Measurements from ENCODE around the gene TNXB. TPM values are rescaled to one million over a fixed set of nuclear protein-coding genes. Genes with fewer than 3 reads are reported as not detected.
"Not testable (repeated sequence)": the region's sequence is repeated elsewhere in the genome, so short reads cannot be mapped to it uniquely, and the experiment has no call there.

TNXB gene
- total RNA-seq, 1 experiment from 2014 or later = 2.7 TPM

DNA sequence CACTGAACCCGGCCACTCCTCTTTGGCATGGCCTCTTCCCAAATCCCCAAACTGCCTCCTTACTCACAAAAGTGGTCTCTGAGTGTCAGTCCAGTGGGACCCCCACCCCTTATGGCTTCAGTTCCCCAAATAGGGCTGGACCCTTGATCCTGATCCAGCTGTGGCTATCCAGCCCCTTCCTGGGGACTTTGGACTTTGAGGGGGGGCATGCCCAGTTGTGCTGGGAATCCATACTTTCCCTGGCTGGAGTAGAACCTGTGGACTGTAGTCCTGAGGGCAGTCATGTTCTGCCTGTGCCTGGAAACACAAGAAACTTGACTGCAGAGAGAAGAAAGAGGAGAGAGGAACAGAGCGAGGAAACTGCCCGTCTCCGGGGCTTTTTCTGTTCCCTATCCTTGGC lies 104.7 kb downstream of the TNXB start:
- CTCF ChIA-PET; H3K9me3 ChIP-seq; intact Hi-C loops (cut with micrococcal nuclease; ENCODE audit: unreplicated experiment): not testable (repeated sequence)

DNA sequence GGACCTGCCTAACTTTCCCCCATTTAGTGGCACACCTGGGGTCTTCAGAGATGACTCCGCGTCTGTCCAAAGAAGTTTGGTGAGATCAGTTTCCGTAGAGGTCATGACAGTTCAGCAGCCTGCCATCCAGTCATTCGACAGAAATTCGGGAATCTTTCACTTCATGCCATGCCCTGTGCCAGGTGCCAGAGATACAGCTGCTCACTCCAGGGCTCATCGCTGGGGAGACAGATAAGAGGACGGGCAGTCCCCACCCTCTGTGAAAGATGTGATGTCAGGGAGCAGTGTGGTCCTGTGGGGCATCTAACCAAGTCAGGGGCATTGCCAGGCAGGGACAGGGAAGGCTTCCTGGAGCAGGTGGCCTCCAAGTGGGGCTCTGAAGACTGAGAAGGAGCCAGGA lies 105.8 kb downstream of the TNXB start:
- CTCF ChIA-PET; H3K36me3 Mint-ChIP-seq (ENCODE audit: insufficient read depth, unreplicated experiment); intact Hi-C loops (cut with micrococcal nuclease; ENCODE audit: unreplicated experiment): not testable (repeated sequence)

More for the DNA sequence above, 104.7 kb downstream of the TNXB start:
- BruUV-seq (replicated peaks); H3K9me3 Mint-ChIP-seq (ENCODE audit: unreplicated experiment); H3K27me3 Mint-ChIP-seq (ENCODE audit: insufficient read depth, unreplicated experiment); H3K4me3 ChIP-seq (ENCODE audit: low read depth, low read length); H3K27me3 ChIP-seq (replicated peaks; ENCODE audit: control insufficient read depth, insufficient read depth, low read length); H3K27ac Mint-ChIP-seq (ENCODE audit: unreplicated experiment); H3K4me1 Mint-ChIP-seq (ENCODE audit: low read depth, unreplicated experiment); H3K36me3 ChIP-seq (ENCODE audit: control insufficient read depth, insufficient read depth, low read length); POLR2A ChIA-PET; DNase-seq; H3K36me3 Mint-ChIP-seq (ENCODE audit: insufficient read depth, unreplicated experiment); H3K4me3 Mint-ChIP-seq (ENCODE audit: unreplicated experiment); H3K4me1 ChIP-seq: not testable (repeated sequence)

DNA sequence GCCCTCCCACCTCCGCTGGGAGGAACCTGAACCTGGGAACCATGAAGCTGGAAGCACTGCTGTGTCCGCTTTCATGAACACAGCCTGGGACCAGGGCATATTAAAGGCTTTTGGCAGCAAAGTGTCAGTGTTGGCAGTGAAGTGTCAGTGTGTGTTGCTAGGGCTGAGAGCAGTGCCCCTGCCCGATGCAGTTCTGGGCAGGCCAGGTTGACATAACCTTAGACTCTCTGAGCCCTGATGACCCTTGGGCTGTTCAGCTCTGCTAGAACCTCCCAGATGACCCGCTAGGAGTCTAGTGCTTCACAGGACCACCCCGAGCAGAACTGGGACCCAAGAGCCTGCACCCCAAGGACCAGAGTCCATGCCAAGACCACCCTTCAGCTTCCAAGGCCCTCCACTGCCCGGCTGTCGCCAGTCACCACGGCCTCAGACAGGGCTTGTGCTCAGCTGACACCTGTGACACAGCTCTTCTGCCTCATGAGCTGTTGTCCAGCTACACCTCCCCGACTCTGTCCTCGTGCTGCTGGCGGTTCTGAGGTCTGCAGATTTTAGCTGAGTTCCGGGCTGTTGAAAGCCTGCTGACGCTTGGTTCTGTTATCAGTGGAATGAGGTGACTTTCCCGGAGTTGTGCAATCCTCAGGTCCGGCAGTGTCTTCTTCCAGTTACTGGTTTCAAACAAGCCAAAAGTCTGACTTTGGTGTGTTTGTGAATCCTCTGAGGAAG lies 106.4 kb downstream of the TNXB start:
- CTCF ChIA-PET; H3K9me3 ChIP-seq; H3K36me3 Mint-ChIP-seq (ENCODE audit: insufficient read depth, unreplicated experiment); DNase-seq; H3K27me3 ChIP-seq (replicated peaks; ENCODE audit: control insufficient read depth, insufficient read depth, low read length); H3K36me3 ChIP-seq (ENCODE audit: control insufficient read depth, insufficient read depth, low read length); intact Hi-C loops (cut with micrococcal nuclease; ENCODE audit: unreplicated experiment); H3K4me1 ChIP-seq; H3K27me3 Mint-ChIP-seq (ENCODE audit: insufficient read depth, unreplicated experiment); BruUV-seq (replicated peaks); H3K4me3 ChIP-seq (ENCODE audit: low read depth, low read length); H3K4me1 Mint-ChIP-seq (ENCODE audit: low read depth, unreplicated experiment); POLR2A ChIA-PET; H3K27ac Mint-ChIP-seq (ENCODE audit: unreplicated experiment); H3K9me3 Mint-ChIP-seq (ENCODE audit: unreplicated experiment); H3K4me3 Mint-ChIP-seq (ENCODE audit: unreplicated experiment): not testable (repeated sequence)

More for the DNA sequence above, 105.8 kb downstream of the TNXB start:
- H3K9me3 Mint-ChIP-seq (ENCODE audit: unreplicated experiment); H3K27ac Mint-ChIP-seq (ENCODE audit: unreplicated experiment); H3K4me1 ChIP-seq; H3K27me3 Mint-ChIP-seq (ENCODE audit: insufficient read depth, unreplicated experiment); BruUV-seq (replicated peaks); POLR2A ChIA-PET; H3K9me3 ChIP-seq; H3K36me3 ChIP-seq (ENCODE audit: control insufficient read depth, insufficient read depth, low read length); H3K4me3 Mint-ChIP-seq (ENCODE audit: unreplicated experiment); H3K4me3 ChIP-seq (ENCODE audit: low read depth, low read length); H3K4me1 Mint-ChIP-seq (ENCODE audit: low read depth, unreplicated experiment); DNase-seq; H3K27me3 ChIP-seq (replicated peaks; ENCODE audit: control insufficient read depth, insufficient read depth, low read length): not testable (repeated sequence)

DNA sequence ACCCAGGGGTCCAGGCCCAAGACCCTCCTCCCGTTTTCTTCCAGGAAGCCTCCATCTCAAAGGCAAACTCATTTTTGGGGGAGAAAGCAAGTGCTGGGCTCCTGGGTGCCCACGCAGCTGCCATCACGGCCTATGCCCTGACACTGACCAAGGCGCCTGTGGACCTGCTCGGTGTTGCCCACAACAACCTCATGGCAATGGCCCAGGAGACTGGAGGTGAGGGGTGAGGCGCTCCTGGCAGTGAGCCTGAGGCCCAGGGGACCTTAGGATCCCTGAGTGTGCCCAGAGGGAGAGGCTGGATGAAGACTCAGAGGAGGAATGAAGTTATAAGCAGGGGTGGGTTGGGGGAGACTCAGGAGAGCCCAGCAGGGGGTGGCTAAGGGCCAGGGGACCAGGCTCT lies 112.8 kb downstream of the TNXB start:
- H3K27ac Mint-ChIP-seq (ENCODE audit: unreplicated experiment); intact Hi-C loops (cut with micrococcal nuclease; ENCODE audit: unreplicated experiment); H3K4me3 Mint-ChIP-seq (ENCODE audit: unreplicated experiment); H3K4me1 ChIP-seq; BruUV-seq (replicated peaks); POLR2A ChIA-PET; H3K36me3 Mint-ChIP-seq (ENCODE audit: insufficient read depth, unreplicated experiment); DNase-seq; H3K36me3 ChIP-seq (ENCODE audit: control insufficient read depth, insufficient read depth, low read length); CTCF ChIA-PET; H3K9me3 ChIP-seq; H3K4me1 Mint-ChIP-seq (ENCODE audit: low read depth, unreplicated experiment); H3K4me3 ChIP-seq (ENCODE audit: low read depth, low read length); H3K27me3 ChIP-seq (replicated peaks; ENCODE audit: control insufficient read depth, insufficient read depth, low read length); H3K27me3 Mint-ChIP-seq (ENCODE audit: insufficient read depth, unreplicated experiment); H3K9me3 Mint-ChIP-seq (ENCODE audit: unreplicated experiment): not testable (repeated sequence)

DNA sequence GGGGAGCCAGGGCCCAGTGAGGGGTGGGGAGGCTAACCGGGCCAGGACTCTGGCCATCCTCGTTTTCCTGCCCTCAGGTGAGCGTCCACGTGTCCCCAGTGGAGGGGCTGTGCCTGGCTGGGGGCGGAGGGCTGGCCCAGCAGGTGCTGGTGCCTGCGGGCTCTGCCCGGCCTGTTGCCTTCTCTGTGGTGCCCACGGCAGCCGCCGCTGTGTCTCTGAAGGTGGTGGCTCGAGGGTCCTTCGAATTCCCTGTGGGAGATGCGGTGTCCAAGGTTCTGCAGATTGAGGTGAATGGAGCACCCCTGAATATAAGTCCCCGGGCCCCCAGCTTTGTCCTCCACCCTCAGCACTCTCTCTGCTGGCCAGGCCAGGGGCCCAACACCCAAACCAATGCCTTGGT lies 114.7 kb downstream of the TNXB start:
- H3K36me3 ChIP-seq (ENCODE audit: control insufficient read depth, insufficient read depth, low read length); H3K4me1 ChIP-seq; H3K4me3 Mint-ChIP-seq (ENCODE audit: unreplicated experiment); H3K4me3 ChIP-seq (ENCODE audit: low read depth, low read length); POLR2A ChIA-PET; H3K9me3 Mint-ChIP-seq (ENCODE audit: unreplicated experiment); H3K27ac Mint-ChIP-seq (ENCODE audit: unreplicated experiment); H3K36me3 Mint-ChIP-seq (ENCODE audit: insufficient read depth, unreplicated experiment); H3K27me3 Mint-ChIP-seq (ENCODE audit: insufficient read depth, unreplicated experiment); DNase-seq; H3K9me3 ChIP-seq; CTCF ChIA-PET; H3K27me3 ChIP-seq (replicated peaks; ENCODE audit: control insufficient read depth, insufficient read depth, low read length); H3K4me1 Mint-ChIP-seq (ENCODE audit: low read depth, unreplicated experiment); intact Hi-C loops (cut with micrococcal nuclease; ENCODE audit: unreplicated experiment); BruUV-seq (replicated peaks): not testable (repeated sequence)

Other genes starting within 250 kb of the TNXB start
- gene NEU1, start 246.5 kb downstream of the TNXB start, total RNA-seq (2022) = 173 and 176 TPM in 2 replicates
- gene SLC44A4, start 230.3 kb downstream of the TNXB start, total RNA-seq (2022) = 0.57 TPM in 1 of 2 replicates, not detected in the other
- gene EHMT2, start 211.6 kb downstream of the TNXB start, total RNA-seq (2022) = 64.3 and 65.7 TPM in 2 replicates
- gene ZBTB12, start 207.3 kb downstream of the TNXB start, total RNA-seq (2022) = 9.6 and 11.7 TPM in 2 replicates
- gene C2, start 181.6 kb downstream of the TNXB start, total RNA-seq (2022) = 4.8 and 4.9 TPM in 2 replicates
- gene CFB, start 163.2 kb downstream of the TNXB start, total RNA-seq (2022) = 31.0 and 32.1 TPM in 2 replicates
- gene NELFE, start 150.4 kb downstream of the TNXB start, total RNA-seq (2022) = 75.3 and 82.0 TPM in 2 replicates
- 70.0 and 77.9 TPM in 2 replicates for gene SKIC2, start 150.2 kb downstream of the TNXB start, total RNA-seq (2022)
- gene DXO, start 137.2 kb downstream of the TNXB start, total RNA-seq (2022) = 22.4 and 23.7 TPM in 2 replicates
- 1.0 and 1.5 TPM in 2 replicates for gene C4A, start 127.3 kb downstream of the TNXB start, total RNA-seq (2022)
- gene C4B, start 94.5 kb downstream of the TNXB start, total RNA-seq (2022) = 1.1 and 1.4 TPM in 2 replicates
- not detected in 2 replicates for gene CYP21A2, start 70.9 kb downstream of the TNXB start, total RNA-seq (2022)
- 61.5 and 64.9 TPM in 2 replicates for gene ATF6B, start 18.9 kb upstream of the TNXB start, total RNA-seq (2022)
- 8.9 and 9.1 TPM in 2 replicates for gene FKBPL, start 20.9 kb upstream of the TNXB start, total RNA-seq (2022)
- gene PRRT1, start 42.6 kb upstream of the TNXB start, total RNA-seq (2022) = 2.0 and 3.6 TPM in 2 replicates
- 80.8 and 92.5 TPM in 2 replicates for gene PPT2, start 44.8 kb upstream of the TNXB start, total RNA-seq (2022)
- 44.6 and 45.0 TPM in 2 replicates for gene EGFL8, start 55.3 kb upstream of the TNXB start, total RNA-seq (2022)
- 60.4 and 61.9 TPM in 2 replicates for gene AGPAT1, start 66.7 kb upstream of the TNXB start, total RNA-seq (2022)
- 64.7 and 70.7 TPM in 2 replicates for gene RNF5, start 69.1 kb upstream of the TNXB start, total RNA-seq (2022)
- gene AGER, start 74.9 kb upstream of the TNXB start, total RNA-seq (2022) = 8.3 and 10.3 TPM in 2 replicates
- 96.3 and 96.5 TPM in 2 replicates for gene PBX2, start 80.9 kb upstream of the TNXB start, total RNA-seq (2022)
- gene GPSM3, start 83.3 kb upstream of the TNXB start, total RNA-seq (2022) = 0.41 and 0.67 TPM in 2 replicates
- gene NOTCH4, start 114.7 kb upstream of the TNXB start, total RNA-seq (2022) = 0.30 and 0.43 TPM in 2 replicates

Measured in Caco-2 (cell line).